Gastrocnemius medialis (tissue), 4 donors: ENCODE measurements around the gene B2M. TPM values are rescaled to one million over a fixed set of nuclear protein-coding genes. Genes with fewer than 3 reads are reported as not detected.

Experiments
- ATAC-seq, 2 donors: fragments of 150-250 bp; one replicate each; pipeline ENCODE4 v1.9.1; 2016
- DNase-seq, 2 donors: peaks; one replicate each; pipeline ENCODE4 v3.0.0-alpha.2; 2019
- H3K27ac ChIP-seq, 4 donors: fragments of 200-600 bp; sonication (generic); 1 replicate in 1 of 4; 2 replicates in 3 of 4; pipeline ENCODE4 v1.5.1; 2016 to 2018; ENCODE audit warnings: mild to moderate bottlenecking in 2 of 4, moderate library complexity in 1 of 4
- H3K27me3 ChIP-seq, 3 donors: fragments of 200-600 bp; sonication (generic) in 2 of 3; 1 replicate in 1 of 3; 2 replicates in 2 of 3; pipeline versions ENCODE4 v1.5.1 to v1.6.0; 2016 to 2019; ENCODE audit warnings: mild to moderate bottlenecking in 1 of 3, moderate library complexity in 1 of 3
- H3K36me3 ChIP-seq, 2 donors: fragments of 200-600 bp; sonication (generic) in 1 of 2; one replicate each; pipeline ENCODE4 v1.5.1; 2017 to 2018
- H3K4me1 ChIP-seq, 2 donors: fragments of 200-600 bp; sonication (generic) in 1 of 2; one replicate each; pipeline ENCODE4 v1.5.1; 2016 to 2017; ENCODE audit warnings: mild to moderate bottlenecking in 2 of 2
- H3K4me3 ChIP-seq, 4 donors: fragments of 200-600 bp; sonication (generic) in 3 of 4; 1 replicate in 1 of 4; 2 replicates in 3 of 4; pipeline ENCODE4 v1.5.1; 2016 to 2019; ENCODE audit warnings: mild to moderate bottlenecking in 2 of 4
- H3K9me3 ChIP-seq, 3 donors: fragments of 200-600 bp; sonication (generic) in 2 of 3; 1 replicate in 1 of 3; 2 replicates in 2 of 3; pipeline ENCODE4 v1.5.1; 2016 to 2019
- POLR2A ChIP-seq, 2 donors: fragments of 450-650 bp; IDR thresholded peaks; one replicate each; pipeline ENCODE4 v1.6.1; 2017; ENCODE audit warnings: antibody characterized with exemption in 2 of 2, mild to moderate bottlenecking in 2 of 2, moderate library complexity in 2 of 2
- in situ Hi-C, 4 donors: fragments of 200-750 bp; cut with MboI; loops; one replicate each; pipeline versions ENCODE4 v1.15.0 to v1.8.0; 2017; ENCODE audit warnings: low sequenced_read_pairs in 4 of 4
- intact Hi-C: fragments of 100-400 bp; cut with DNase I; formaldehyde crosslinking; loops from one replicate; pipeline ENCODE4 v1.15.1; 2023; ENCODE audit warnings: low total_unique reads
- total RNA-seq, 4 donors: library from RNA; depleted of rRNA; stranded (reverse); fragments of >200 nt; gene quantifications; one replicate each; pipeline versions ENCODE4 v1.1.0 to v1.2.3, GENCODE V29; 2016
- TF ChIP-seq, protein P1 (sequence below), 5 experiments: fragments of 450-650 bp in 3 of 5; fragments of 200-600 bp in 2 of 5; sonication (generic) in 2 of 5; IDR thresholded peaks in 4 of 5; conservative IDR thresholded peaks in 1 of 5; 1 replicate in 4 of 5; 2 replicates in 1 of 5; pipeline ENCODE4 v1.5.1; 2016 to 2019; ENCODE audit warnings: antibody characterized with exemption in 5 of 5, mild to moderate bottlenecking in 3 of 5, moderate library complexity in 3 of 5

B2M gene
- total RNA-seq, 4 donors from 2014 or later, result 787 to 1,106 (median 928) TPM

DNA sequence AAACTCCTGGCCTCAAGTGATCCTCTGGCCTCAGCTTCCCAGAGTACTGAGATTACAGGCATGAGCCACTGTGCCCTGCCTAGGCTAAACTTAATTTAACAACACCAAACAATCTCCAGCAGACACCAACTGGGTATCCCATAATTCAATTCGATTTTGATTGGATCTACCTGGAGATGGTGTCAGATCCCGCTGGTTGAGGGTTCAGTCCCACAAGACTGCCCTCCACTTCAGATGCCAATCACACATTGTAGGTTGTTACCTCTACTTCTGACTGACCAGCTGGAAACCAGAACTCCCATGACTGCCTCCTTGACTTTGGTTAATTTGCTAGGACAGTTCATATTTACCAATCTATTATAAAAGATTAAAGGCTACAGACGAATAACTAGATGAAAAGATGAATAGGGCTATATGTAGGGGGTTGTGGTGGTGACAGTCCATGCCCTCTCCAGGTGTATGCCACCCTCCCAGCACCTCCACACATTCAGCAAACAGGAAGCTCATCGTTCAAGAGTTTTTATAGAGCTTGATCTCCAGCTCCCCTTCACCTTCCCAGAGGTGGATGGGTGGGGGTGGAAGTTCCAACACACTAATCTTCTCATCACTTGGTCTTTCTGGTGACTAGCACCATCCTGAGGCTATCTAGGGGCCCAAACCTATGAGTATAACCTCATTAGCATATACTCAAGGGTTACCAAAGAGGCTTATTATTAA, 9.3 kb downstream of the B2M start:
- intact Hi-C loops (no loop called here), in situ Hi-C loops (loop anchor here in 1 of 4 donors (25.0 kb wide), 1 partner anchor 933 kb away; the partner anchor contains the start of genes ELL3 and SERF2)
- H3K4me3 ChIP-seq, result no peak overlapping the region
- H3K4me1 ChIP-seq, result peaks cover 0 to 8% of the 10 kb centered on the region in 2 donors
- H3K27ac ChIP-seq, result no peak overlapping the region
- TF ChIP-seq, protein P1, sequence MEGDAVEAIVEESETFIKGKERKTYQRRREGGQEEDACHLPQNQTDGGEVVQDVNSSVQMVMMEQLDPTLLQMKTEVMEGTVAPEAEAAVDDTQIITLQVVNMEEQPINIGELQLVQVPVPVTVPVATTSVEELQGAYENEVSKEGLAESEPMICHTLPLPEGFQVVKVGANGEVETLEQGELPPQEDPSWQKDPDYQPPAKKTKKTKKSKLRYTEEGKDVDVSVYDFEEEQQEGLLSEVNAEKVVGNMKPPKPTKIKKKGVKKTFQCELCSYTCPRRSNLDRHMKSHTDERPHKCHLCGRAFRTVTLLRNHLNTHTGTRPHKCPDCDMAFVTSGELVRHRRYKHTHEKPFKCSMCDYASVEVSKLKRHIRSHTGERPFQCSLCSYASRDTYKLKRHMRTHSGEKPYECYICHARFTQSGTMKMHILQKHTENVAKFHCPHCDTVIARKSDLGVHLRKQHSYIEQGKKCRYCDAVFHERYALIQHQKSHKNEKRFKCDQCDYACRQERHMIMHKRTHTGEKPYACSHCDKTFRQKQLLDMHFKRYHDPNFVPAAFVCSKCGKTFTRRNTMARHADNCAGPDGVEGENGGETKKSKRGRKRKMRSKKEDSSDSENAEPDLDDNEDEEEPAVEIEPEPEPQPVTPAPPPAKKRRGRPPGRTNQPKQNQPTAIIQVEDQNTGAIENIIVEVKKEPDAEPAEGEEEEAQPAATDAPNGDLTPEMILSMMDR (IDR thresholded peaks at IDR 0.05 in 4 of 5, conservative IDR thresholded peaks at IDR 0.05 in 1 of 5), result no peak
- no peak for TF ChIP-seq POLR2A (IDR thresholded peaks at IDR 0.05)
- ATAC-seq (no peak), DNase-seq (no peak)
- peaks cover 5 to 34% of the 10 kb centered on the region in 2 donors for H3K36me3 ChIP-seq
- no peaks in the 10 kb centered on the region for H3K27me3 ChIP-seq
- H3K9me3 ChIP-seq, result no peaks in the 10 kb centered on the region

DNA sequence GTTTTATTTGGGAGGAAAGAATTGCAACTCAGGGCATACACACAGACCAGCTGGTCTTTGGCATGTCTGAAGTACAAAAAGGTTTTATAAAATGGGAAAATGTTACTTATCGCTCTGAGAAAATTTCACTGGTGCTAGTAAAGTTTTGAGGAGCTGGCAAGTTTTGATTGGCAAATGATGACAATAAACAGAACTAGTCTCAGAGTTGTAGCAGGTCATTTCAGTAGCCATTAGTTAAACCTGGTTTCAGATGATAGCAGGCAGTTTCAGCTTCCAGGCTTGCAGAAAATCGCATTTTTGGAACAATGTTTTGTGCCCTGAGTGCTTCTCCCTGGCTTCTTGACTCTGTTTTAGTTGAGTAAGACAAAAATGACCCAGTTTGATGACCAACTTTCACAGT, 10.7 kb downstream of the B2M start:
- peaks cover 5 to 20% of the 10 kb centered on the region in 2 donors for H3K36me3 ChIP-seq
- DNase-seq (no peak), ATAC-seq (no peak)
- intact Hi-C loops, result no loop called here
- H3K9me3 ChIP-seq, result no peaks in the 10 kb centered on the region
- no peak for TF ChIP-seq POLR2A (IDR thresholded peaks at IDR 0.05)
- TF ChIP-seq, protein P1 (IDR thresholded peaks at IDR 0.05 in 4 of 5, conservative IDR thresholded peaks at IDR 0.05 in 1 of 5), result no peak
- in situ Hi-C loops, result loop anchor here in 1 of 4 donors (25.0 kb wide), 1 partner anchor 935 kb away; the partner anchor contains the start of genes ELL3 and SERF2
- peaks cover 0 to 3% of the 10 kb centered on the region in 2 donors for H3K4me1 ChIP-seq
- H3K4me3 ChIP-seq, result no peak overlapping the region
- H3K27ac ChIP-seq, result no peak overlapping the region
- no peaks in the 10 kb centered on the region for H3K27me3 ChIP-seq

DNA sequence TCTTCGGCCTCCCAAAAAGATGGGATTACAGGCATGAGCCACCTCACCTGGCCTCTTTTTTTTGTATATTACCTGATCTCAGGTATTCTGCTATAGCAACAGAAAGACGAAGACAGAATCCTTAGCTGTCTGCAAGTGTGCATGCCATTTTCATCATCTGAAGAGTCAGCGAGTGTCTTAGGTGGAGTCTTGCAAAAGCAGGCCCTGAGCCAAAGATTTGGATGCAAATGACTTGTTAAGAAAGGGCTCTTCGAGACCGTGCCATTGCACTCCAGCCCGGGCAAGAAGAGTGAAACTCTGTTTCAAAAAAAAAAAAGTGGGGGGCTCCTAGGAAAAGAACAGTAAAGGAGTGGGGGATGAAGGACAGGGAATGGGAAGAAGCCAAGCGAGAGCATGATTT, 14.8 kb downstream of the B2M start:
- ATAC-seq, result no peak
- DNase-seq, result no peak
- Histone ChIP-seq H3K4me3 (peak overlapping the region in 1 of 4 donors; percentile 15), H3K27ac (peak overlapping the region; percentile 87 to 100 (median 96)), H3K36me3 (no peaks in the 10 kb centered on the region), H3K9me3 (no peaks in the 10 kb centered on the region), H3K4me1 (peaks cover 16 to 24% of the 10 kb centered on the region in 2 donors), H3K27me3 (no peaks in the 10 kb centered on the region)
- in situ Hi-C loops (loop anchor here in 3 of 4 donors (25.0 kb wide), 1 partner anchor 139 kb away; no protein-coding TSS in a partner anchor), intact Hi-C loops (loop anchor here (5.0 kb wide), 2 partner anchors 189 to 934 kb away; partner anchors contain the start of genes EIF3J and SERF2)
- no peak for TF ChIP-seq POLR2A (IDR thresholded peaks at IDR 0.05)
- TF ChIP-seq, protein P1 (IDR thresholded peaks at IDR 0.05 in 4 of 5, conservative IDR thresholded peaks at IDR 0.05 in 1 of 5), result no peak

DNA sequence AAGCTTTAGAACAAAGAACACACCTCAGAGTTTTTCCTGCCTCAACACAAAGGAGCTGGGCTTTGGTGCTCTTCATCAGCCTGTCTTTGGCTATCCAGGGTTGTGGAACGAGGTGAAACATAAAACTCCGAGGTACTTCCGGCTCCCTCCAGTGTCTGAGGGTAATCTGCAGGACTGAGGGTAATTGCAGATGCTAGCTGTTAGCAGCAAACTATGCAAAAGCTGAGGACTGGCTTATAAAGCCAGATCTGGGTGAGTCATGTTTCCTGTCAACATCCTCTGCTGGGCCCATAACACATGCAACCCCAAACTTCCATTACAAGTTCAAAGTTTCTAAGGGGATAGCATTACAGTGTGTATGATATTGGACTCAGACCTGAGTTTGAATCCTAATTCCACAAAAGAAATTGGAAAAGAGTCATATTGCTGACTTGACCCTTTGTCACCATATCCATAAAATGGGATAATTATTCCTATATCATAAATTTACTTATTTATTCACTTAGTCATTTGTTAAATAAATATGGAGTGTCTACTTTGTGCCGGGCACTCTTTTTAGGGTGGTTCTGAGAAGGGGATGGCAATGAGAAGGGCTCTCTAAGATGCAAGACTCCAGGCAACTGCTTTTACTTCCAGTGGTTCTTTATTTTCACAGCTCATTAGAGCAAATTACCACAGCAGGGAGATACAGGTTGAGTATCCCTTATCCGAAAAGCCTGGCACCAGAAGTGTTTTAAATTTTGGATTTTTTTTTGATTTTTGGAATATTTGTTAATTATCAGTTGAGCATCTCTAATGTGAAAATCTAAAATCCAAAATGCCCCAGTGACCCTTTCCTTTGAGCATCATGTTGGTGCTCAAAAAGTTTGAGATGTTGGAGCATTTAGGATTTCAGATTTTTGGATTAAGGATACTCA, 15.5 kb downstream of the B2M start:
- DNase-seq (peak in 1 of 2 donors; percentile 29), ATAC-seq (peak; percentile 6 to 13)
- intact Hi-C loops, result loop anchor here (5.0 kb wide), 2 partner anchors 190 to 935 kb away; partner anchors contain the start of genes EIF3J and SERF2
- in situ Hi-C loops, result loop anchor here in 3 of 4 donors (25.0 kb wide), 1 partner anchor 140 kb away; no protein-coding TSS in a partner anchor
- H3K4me1 ChIP-seq, result peaks cover 16 to 24% of the 10 kb centered on the region in 2 donors
- peaks cover 0 to 5% of the 10 kb centered on the region in 2 donors for H3K36me3 ChIP-seq
- H3K27ac ChIP-seq, result peak overlapping the region; percentile 87 to 100 (median 96)
- H3K4me3 ChIP-seq, result peak overlapping the region in 1 of 4 donors; percentile 15
- no peaks in the 10 kb centered on the region for H3K9me3 ChIP-seq
- peak; percentile 18 to 33 for TF ChIP-seq POLR2A (IDR thresholded peaks at IDR 0.05)
- TF ChIP-seq, protein P1 (IDR thresholded peaks at IDR 0.05 in 4 of 5, conservative IDR thresholded peaks at IDR 0.05 in 1 of 5), result no peak
- H3K27me3 ChIP-seq, result no peaks in the 10 kb centered on the region
